ENCODE data around the gene SLC9A4. TPM values are rescaled to one million over a fixed set of nuclear protein-coding genes. Genes with fewer than 3 reads are reported as not detected.

SLC9A4 gene
- polyA plus RNA-seq, 1 experiment: not detected

- no peak overlapping the region; the same call in 1 of the 2 replicates for H3K4me3 ChIP-seq (ENCODE audit: low read depth, low read length)
- POLR2A ChIA-PET: no interaction called here
These were observed 41.2 kb downstream of the SLC9A4 start for GRCh38 chr2:102514061-102514785.

DNA sequence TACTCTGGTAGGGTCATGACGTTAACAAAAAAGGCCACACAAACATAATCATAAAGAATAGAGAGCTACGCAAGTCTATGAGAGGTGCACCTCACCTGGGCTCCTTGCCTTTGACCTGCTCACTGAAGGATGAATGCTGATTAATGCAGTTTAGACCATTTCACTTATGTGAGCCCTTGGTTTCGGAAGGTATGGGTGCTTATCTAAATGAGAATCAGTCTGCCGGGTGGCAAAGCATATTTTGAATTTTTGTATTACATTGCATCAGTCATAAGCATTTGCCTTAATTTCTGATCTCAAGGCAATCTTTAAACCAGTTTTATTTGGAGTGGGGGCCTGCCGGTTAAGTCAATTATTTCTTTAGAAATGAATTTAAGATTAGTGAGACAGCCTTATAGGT is 42.8 kb downstream of the SLC9A4 start:
- Histone ChIP-seq H3K27ac (ENCODE audit: low read depth, low read length) (no peak overlapping the region), H3K9me3 (ENCODE audit: control insufficient read depth, insufficient read depth, low read length) (peaks cover 7% of the 10 kb centered on the region; the same call in 1 of the 2 replicates), H3K27me3 (ENCODE audit: control insufficient read depth, insufficient read depth, low read length) (no peaks in the 10 kb centered on the region), H3K4me3 (ENCODE audit: low read depth, low read length) (no peak overlapping the region)
- TF ChIP-seq CTCF (IDR thresholded peaks at IDR 0.05; ENCODE audit: low read depth, low read length): no peak
- POLR2A ChIA-PET: no interaction called here
- no peak for DNase-seq (ENCODE audit: low read depth, low spot score)
- CTCF ChIA-PET: interaction anchor here (1.4 to 2.9 kb wide), 2 partner anchors 43 to 101 kb away, joined by 4 to 19 read pairs; partner anchors contain the start of gene SLC9A4

More at GRCh38 chr2:102514061-102514785, 41.2 kb downstream of the SLC9A4 start:
- CTCF ChIA-PET: interaction anchor here (0.8 to 2.9 kb wide), 7 partner anchors 27 to 292 kb away, joined by 3 to 19 read pairs (median 3); partner anchors contain the start of gene SLC9A4
- DNase-seq (ENCODE audit: low read depth, low spot score): peak; percentile 66
- no peaks in the 10 kb centered on the region for H3K27me3 ChIP-seq (ENCODE audit: control insufficient read depth, insufficient read depth, low read length)
- H3K9me3 ChIP-seq (ENCODE audit: control insufficient read depth, insufficient read depth, low read length): peaks cover 7% of the 10 kb centered on the region; the same call in 1 of the 2 replicates
- no peak for TF ChIP-seq CTCF (IDR thresholded peaks at IDR 0.05; ENCODE audit: low read depth, low read length)
- H3K27ac ChIP-seq (ENCODE audit: low read depth, low read length): no peak overlapping the region

GRCh38 chr2:102518170-102518569 is 45.1 kb downstream of the SLC9A4 start:
- ChIA-PET POLR2A (no interaction called here), CTCF (interaction anchor here (1.2 kb wide), 1 partner anchor 97 kb away, joined by 5 read pairs; no protein-coding TSS in a partner anchor)
- TF ChIP-seq CTCF (IDR thresholded peaks at IDR 0.05; ENCODE audit: low read depth, low read length): no peak

DNA sequence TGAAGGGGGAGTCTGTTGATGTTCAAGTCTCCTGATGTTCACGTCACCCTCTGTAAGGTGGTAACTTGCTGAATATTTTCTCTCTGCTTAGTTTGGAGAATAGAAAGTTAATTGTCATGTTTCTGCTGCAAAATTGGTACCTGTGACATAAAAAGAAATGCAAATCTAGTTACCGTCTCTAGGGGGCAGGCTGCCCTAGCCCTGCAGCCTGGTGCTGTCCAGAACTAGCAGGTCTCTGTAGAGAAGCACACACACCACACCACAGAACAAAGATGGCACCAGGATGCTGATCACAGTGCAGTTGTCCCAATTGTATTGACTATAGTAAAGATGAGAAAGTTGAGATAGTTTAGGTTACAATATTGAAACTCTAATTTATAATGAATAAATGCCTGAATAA is 47.0 kb downstream of the SLC9A4 start:
- Histone ChIP-seq H3K9me3 (ENCODE audit: control insufficient read depth, insufficient read depth, low read length) (no peaks in the 10 kb centered on the region), H3K27me3 (ENCODE audit: control insufficient read depth, insufficient read depth, low read length) (peaks cover 7% of the 10 kb centered on the region), H3K4me3 (ENCODE audit: low read depth, low read length) (no peak overlapping the region), H3K27ac (ENCODE audit: low read depth, low read length) (no peak overlapping the region)
- ChIA-PET CTCF (no interaction called here), POLR2A (no interaction called here)
- DNase-seq (ENCODE audit: low read depth, low spot score): no peak
- peak; percentile 59 for TF ChIP-seq CTCF (IDR thresholded peaks at IDR 0.05; ENCODE audit: low read depth, low read length)

More at GRCh38 chr2:102518170-102518569, 45.1 kb downstream of the SLC9A4 start:
- Histone ChIP-seq H3K4me3 (ENCODE audit: low read depth, low read length) (no peak overlapping the region), H3K27me3 (ENCODE audit: control insufficient read depth, insufficient read depth, low read length) (peaks cover 4% of the 10 kb centered on the region), H3K9me3 (ENCODE audit: control insufficient read depth, insufficient read depth, low read length) (0 out of 2 replicates have a peak, but pooled peaks cover 2% of the 10 kb centered on the region), H3K27ac (ENCODE audit: low read depth, low read length) (no peak overlapping the region)
- no peak for DNase-seq (ENCODE audit: low read depth, low spot score)

GRCh38 chr2:102520801-102521200 is 47.8 kb downstream of the SLC9A4 start:
- ChIA-PET POLR2A (no interaction called here), CTCF (no interaction called here)
- no peak overlapping the region for H3K27ac ChIP-seq (ENCODE audit: low read depth, low read length)
- no peak for DNase-seq (ENCODE audit: low read depth, low spot score)
- H3K9me3 ChIP-seq (ENCODE audit: control insufficient read depth, insufficient read depth, low read length): no peaks in the 10 kb centered on the region
- TF ChIP-seq CTCF (IDR thresholded peaks at IDR 0.05; ENCODE audit: low read depth, low read length): no peak
- no peak overlapping the region for H3K4me3 ChIP-seq (ENCODE audit: low read depth, low read length)
- H3K27me3 ChIP-seq (ENCODE audit: control insufficient read depth, insufficient read depth, low read length): peaks cover 10% of the 10 kb centered on the region

Measured in AG04450 (cell line).